NB4 (cell line): ENCODE measurements around the gene RBM19.
A peak's percentile ranks its signal among the peaks of the same experiment; 100 is the strongest.

Source experiments
- DNase-seq: peaks from one replicate; pipeline ENCODE4 v3.0.0; 2010; ENCODE audit warnings: low read depth
- H3K4me3 ChIP-seq: one replicate; pipeline ENCODE4 v1.5.1; 2011; ENCODE audit warnings: mild to moderate bottlenecking, low read depth, low read length, moderate library complexity
- MYC ChIP-seq: IDR thresholded peaks from 2 replicates; pipeline ENCODE4 v1.6.1; 2011; ENCODE audit warnings: low read depth, low read length
- POLR2A ChIP-seq: IDR thresholded peaks from 2 replicates; pipeline ENCODE4 v1.6.1; 2011; ENCODE audit warnings: mild to moderate bottlenecking; ENCODE audit not compliant: insufficient read length; ENCODE audit errors: extremely low read depth
- TF ChIP-seq, protein P1 (sequence below): IDR thresholded peaks from one replicate; pipeline ENCODE4 v1.5.1; 2012; ENCODE audit warnings: low read depth, low read length
- TF ChIP-seq, protein P2 (sequence below): IDR thresholded peaks from 2 replicates; pipeline ENCODE4 v1.6.1; 2011; ENCODE audit warnings: low read depth, low read length

RBM19 gene

DNA sequence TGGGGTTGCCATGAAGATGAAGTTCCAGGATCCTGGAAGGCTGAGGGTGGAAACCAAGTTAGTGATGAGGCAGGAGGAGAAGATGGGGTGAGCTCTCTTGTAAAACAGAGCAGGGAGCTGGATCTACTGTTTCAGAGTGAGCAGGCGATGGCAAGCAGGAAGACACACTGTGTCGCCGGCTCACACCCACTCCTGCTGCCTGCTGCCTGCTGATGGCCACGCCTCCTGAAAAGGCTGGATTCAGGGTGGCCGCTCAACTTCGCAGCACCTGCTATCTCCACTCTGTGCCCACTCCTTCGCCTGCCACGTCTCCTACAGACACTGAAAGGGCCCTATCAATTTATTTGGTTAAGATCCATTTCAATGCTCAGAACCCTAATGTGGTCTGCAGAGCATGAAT is 96.1 kb downstream of the RBM19 start:
- TF ChIP-seq MYC = no peak
- TF ChIP-seq, protein P1, sequence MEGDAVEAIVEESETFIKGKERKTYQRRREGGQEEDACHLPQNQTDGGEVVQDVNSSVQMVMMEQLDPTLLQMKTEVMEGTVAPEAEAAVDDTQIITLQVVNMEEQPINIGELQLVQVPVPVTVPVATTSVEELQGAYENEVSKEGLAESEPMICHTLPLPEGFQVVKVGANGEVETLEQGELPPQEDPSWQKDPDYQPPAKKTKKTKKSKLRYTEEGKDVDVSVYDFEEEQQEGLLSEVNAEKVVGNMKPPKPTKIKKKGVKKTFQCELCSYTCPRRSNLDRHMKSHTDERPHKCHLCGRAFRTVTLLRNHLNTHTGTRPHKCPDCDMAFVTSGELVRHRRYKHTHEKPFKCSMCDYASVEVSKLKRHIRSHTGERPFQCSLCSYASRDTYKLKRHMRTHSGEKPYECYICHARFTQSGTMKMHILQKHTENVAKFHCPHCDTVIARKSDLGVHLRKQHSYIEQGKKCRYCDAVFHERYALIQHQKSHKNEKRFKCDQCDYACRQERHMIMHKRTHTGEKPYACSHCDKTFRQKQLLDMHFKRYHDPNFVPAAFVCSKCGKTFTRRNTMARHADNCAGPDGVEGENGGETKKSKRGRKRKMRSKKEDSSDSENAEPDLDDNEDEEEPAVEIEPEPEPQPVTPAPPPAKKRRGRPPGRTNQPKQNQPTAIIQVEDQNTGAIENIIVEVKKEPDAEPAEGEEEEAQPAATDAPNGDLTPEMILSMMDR = no peak
- TF ChIP-seq, protein P2, sequence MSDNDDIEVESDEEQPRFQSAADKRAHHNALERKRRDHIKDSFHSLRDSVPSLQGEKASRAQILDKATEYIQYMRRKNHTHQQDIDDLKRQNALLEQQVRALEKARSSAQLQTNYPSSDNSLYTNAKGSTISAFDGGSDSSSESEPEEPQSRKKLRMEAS = no peak
- TF ChIP-seq POLR2A = no peak
- H3K4me3 ChIP-seq = no peak overlapping the region
- DNase-seq = no peak

DNA sequence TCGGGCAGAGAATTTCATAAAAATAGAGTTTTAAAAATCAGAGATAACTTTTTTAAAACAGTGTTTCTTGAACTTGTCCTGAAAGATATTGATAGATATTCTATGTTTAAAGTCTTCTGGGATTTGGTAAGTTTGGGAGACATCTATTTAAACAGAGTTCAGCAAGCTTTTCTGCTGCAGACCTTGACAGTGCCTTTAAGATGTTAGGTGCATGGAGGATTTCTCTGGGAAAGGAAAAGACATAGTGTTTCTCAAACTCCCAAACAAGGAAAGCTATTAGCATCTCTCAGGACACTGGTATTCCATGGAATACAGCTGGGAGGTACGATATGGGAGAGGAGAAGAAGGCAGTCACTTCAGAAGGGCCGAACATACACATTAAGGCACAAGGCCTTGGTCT is 97.8 kb downstream of the RBM19 start:
- no peak for DNase-seq
- H3K4me3 ChIP-seq = no peak overlapping the region
- TF ChIP-seq, protein P1 = no peak
- TF ChIP-seq POLR2A = no peak
- no peak for TF ChIP-seq MYC
- TF ChIP-seq, protein P2 = no peak

DNA sequence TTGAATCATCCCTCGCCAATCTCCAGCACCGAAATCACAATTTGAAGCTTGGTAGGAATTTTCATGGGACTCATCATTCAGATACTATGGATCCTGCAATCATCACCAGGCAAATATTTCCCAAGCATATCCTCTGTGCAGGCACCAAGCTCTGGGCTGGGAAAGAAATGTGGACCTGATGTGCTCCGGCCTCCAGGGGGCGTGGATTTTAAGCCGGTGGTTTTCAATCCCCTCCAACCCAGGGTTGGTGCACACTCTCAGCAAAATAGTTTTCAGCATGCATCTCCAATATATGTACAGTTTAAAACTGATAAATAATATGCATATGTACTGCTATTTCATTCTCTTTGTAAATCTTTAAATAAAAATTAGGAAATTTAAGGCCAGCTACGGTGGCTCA is 98.9 kb downstream of the RBM19 start:
- DNase-seq = no peak
- TF ChIP-seq, protein P1 = peak; percentile 51
- TF ChIP-seq, protein P2 = no peak
- TF ChIP-seq MYC (no peak), POLR2A (no peak)
- no peak overlapping the region for H3K4me3 ChIP-seq

DNA sequence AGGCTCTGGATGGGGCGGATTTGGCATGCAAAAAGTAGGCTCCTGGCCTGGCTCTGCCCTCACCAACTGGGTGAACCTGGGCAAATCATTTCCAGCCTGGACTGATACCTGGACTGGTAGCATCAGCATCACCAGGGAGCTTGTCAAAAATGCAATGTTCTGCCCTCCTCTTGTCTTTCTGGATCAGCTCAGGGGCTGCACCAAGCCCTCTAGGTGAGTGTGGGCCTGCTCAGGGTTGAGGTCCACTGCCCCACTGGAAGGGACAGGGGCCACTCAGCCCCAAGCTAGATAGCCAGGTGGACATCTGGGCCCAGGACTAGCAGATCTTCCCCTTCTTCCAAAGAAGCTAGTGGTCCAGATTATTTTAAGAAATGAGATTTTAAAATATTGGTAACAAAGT is 99.6 kb downstream of the RBM19 start:
- TF ChIP-seq, protein P1 = no peak
- TF ChIP-seq POLR2A (no peak), MYC (no peak)
- TF ChIP-seq, protein P2 = no peak
- no peak for DNase-seq
- no peak overlapping the region for H3K4me3 ChIP-seq

DNA sequence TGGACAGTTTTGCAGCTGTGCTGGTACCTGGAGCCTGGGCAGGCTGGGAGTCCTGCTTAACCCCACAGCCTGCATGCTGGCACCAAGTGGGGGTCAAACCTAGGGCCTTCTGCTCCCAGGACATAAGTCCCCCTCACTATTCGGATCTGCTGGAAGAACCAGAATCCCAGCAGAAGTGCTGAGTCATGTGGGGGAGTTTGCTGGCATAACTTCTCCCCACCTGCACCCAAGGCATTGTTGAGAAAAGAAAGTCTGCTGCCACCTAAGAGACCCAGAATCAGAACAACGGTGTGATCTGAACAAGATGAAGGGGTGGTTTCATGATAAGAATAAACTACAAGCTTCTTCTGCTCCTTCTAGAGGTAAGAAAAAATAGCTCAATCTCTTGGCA is 102.7 kb downstream of the RBM19 start:
- peak overlapping the region; percentile 33 for H3K4me3 ChIP-seq
- DNase-seq = no peak
- TF ChIP-seq, protein P1 = no peak
- TF ChIP-seq MYC (no peak), POLR2A (no peak)
- TF ChIP-seq, protein P2 = no peak
